Measurements from ENCODE around the gene TOMM7.

GRCh38 chr7:22772885-22773284 lies 49.8 kb downstream of the TOMM7 start:
- TF ChIP-seq POLR2A (IDR thresholded peaks at IDR 0.05; ENCODE audit: extremely low read depth, insufficient read length) (no peak), CTCF (IDR thresholded peaks at IDR 0.05; ENCODE audit: low read depth, low read length) (no peak)
